IMR-90 (cell line): ENCODE measurements around the gene COMMD1. TPM values are rescaled to one million over a fixed set of nuclear protein-coding genes. Genes with fewer than 3 reads are reported as not detected.

Experiments used
- ATAC-seq: fragments of 200-7000 bp; cut with Tn5 transposase; 2 replicates; pipeline ENCODE4 v1.9.1; 2020; ENCODE audit warnings: low read depth, mild to moderate bottlenecking, moderate library complexity
- BruUV-seq: library from RNA; stranded (reverse); fragments of 400-500 nt; replicated peaks from 2 replicates; lab custom pipeline; 2021; lab: Mats Ljungman, UMichigan
- CTCF ChIA-PET: fragments of 300-600 bp; formaldehyde crosslinking; extraction: SDS; loops from one replicate; lab custom pipeline; 2021; ENCODE audit warnings: antibody characterized with exemption; lab: Yijun Ruan, JAX
- POLR2A ChIA-PET: fragments of 300-600 bp; sonication (Branson Sonifier 250); formaldehyde crosslinking; loops from one replicate; lab custom pipeline; 2022; ENCODE audit warnings: antibody characterized with exemption; ENCODE audit not compliant: unreplicated experiment; lab: Charles Lee
- DNase-seq: peaks from one replicate; pipeline ENCODE4 v3.0.0; 2013
- H2AFZ ChIP-seq: replicated peaks from 2 replicates; pipeline ENCODE3; 2013; ENCODE audit warnings: low read length, mild to moderate bottlenecking; ENCODE audit not compliant: poor library complexity
- H2AK5ac ChIP-seq: 2 replicates; pipeline ENCODE4 v1.6.1; 2013; ENCODE audit warnings: low read depth, low read length, inconsistent platforms
- H2AK9ac ChIP-seq: replicated peaks from 2 replicates; pipeline ENCODE3; 2013; ENCODE audit warnings: mild to moderate bottlenecking, low read depth, low read length, moderate library complexity; ENCODE audit not compliant: poor library complexity
- H2BK120ac ChIP-seq: 2 replicates; pipeline ENCODE4 v1.6.1; 2013; ENCODE audit warnings: low read depth, low read length, inconsistent platforms
- H2BK15ac ChIP-seq: 3 replicates; pipeline ENCODE4 v1.6.1; 2013; ENCODE audit warnings: low read depth, low read length, inconsistent platforms
- H2BK20ac ChIP-seq: 2 replicates; pipeline ENCODE4 v1.6.1; 2013; ENCODE audit warnings: low read depth, mild to moderate bottlenecking, inconsistent platforms, low read length, moderate library complexity
- H2BK5ac ChIP-seq: 2 replicates; pipeline ENCODE4 v1.6.1; 2013; ENCODE audit warnings: mild to moderate bottlenecking, low read depth, low read length, inconsistent platforms; ENCODE audit not compliant: poor library complexity, severe bottlenecking
- H3K14ac ChIP-seq: replicated peaks from 2 replicates; pipeline ENCODE4 v1.6.1; 2013; ENCODE audit warnings: low read depth, low read length, inconsistent platforms
- H3K18ac ChIP-seq: 2 replicates; pipeline ENCODE4 v1.6.1; 2013; ENCODE audit warnings: low read depth, low read length, control low read depth
- H3K23ac ChIP-seq: 2 replicates; pipeline ENCODE4 v1.6.1; 2013; ENCODE audit warnings: low read depth, low read length, inconsistent platforms
- H3K27ac ChIP-seq: 2 replicates; pipeline ENCODE4 v1.5.1; 2013; ENCODE audit warnings: mild to moderate bottlenecking, control low read depth, low read length; ENCODE audit not compliant: insufficient read depth
- H3K27me3 ChIP-seq: 2 replicates; pipeline ENCODE4 v1.6.1; 2013; ENCODE audit warnings: low read length; ENCODE audit not compliant: control insufficient read depth, insufficient read depth
- H3K36me3 ChIP-seq: 2 replicates; pipeline ENCODE4 v1.6.1; 2013; ENCODE audit warnings: low read length, mixed read lengths; ENCODE audit not compliant: control insufficient read depth, insufficient read depth
- H3K4ac ChIP-seq: 2 replicates; pipeline ENCODE4 v1.6.1; 2013; ENCODE audit warnings: low read depth, low read length, inconsistent platforms
- H3K4me1 ChIP-seq: 2 replicates; pipeline ENCODE4 v1.6.1; 2013; ENCODE audit warnings: low read length, mixed read lengths; ENCODE audit not compliant: control insufficient read depth, insufficient read depth
- H3K4me2 ChIP-seq: 2 replicates; pipeline ENCODE4 v1.6.1; 2013; ENCODE audit warnings: low read depth, mild to moderate bottlenecking, control low read depth, low read length, moderate library complexity
- H3K4me3 ChIP-seq: 2 replicates; pipeline ENCODE4 v1.5.1; 2013; ENCODE audit warnings: low read depth, mild to moderate bottlenecking, control low read depth, low read length, moderate library complexity; ENCODE audit not compliant: insufficient read depth
- H3K56ac ChIP-seq: 2 replicates; pipeline ENCODE4 v1.6.1; 2013; ENCODE audit warnings: low read length, inconsistent platforms; ENCODE audit not compliant: insufficient read depth; ENCODE audit errors: extremely low read depth
- H3K79me1 ChIP-seq, 2 experiments: 2 replicates each; pipeline ENCODE4 v1.6.1; 2013; ENCODE audit warnings: low read length in 2 of 2, inconsistent platforms in 1 of 2, low read depth in 1 of 2
- H3K9ac ChIP-seq: 2 replicates; pipeline ENCODE4 v1.6.1; 2013; ENCODE audit warnings: low read depth, low read length, control low read depth
- H3K9me1 ChIP-seq: 2 replicates; pipeline ENCODE4 v1.6.1; 2013; ENCODE audit warnings: low read length, inconsistent platforms; ENCODE audit not compliant: insufficient read depth
- H3K9me3 ChIP-seq: 2 replicates; pipeline ENCODE4 v1.6.1; 2013; ENCODE audit warnings: low read length; ENCODE audit not compliant: control insufficient read depth, insufficient read depth
- H4K20me1 ChIP-seq: 2 replicates; pipeline ENCODE4 v1.6.1; 2013; ENCODE audit warnings: low read length, inconsistent platforms; ENCODE audit not compliant: insufficient read depth
- H4K5ac ChIP-seq: 2 replicates; pipeline ENCODE4 v1.6.1; 2013; ENCODE audit warnings: mild to moderate bottlenecking, low read depth, low read length, control low read depth
- H4K8ac ChIP-seq, 2 experiments: 2 replicates each; pipeline ENCODE4 v1.6.1; 2013; ENCODE audit warnings: low read depth in 2 of 2, low read length in 2 of 2, control low read depth in 1 of 2, inconsistent platforms in 1 of 2
- H4K91ac ChIP-seq: 2 replicates; pipeline ENCODE4 v1.6.1; 2013; ENCODE audit warnings: low read depth, low read length, inconsistent platforms; ENCODE audit not compliant: insufficient read depth
- BHLHE40 ChIP-seq: fragments of 150-350 bp; IDR thresholded peaks from 2 replicates; pipeline ENCODE4 v1.6.1; 2016; ENCODE audit warnings: mild to moderate bottlenecking, low read depth, low read length
- CEBPB ChIP-seq: IDR thresholded peaks from 2 replicates; pipeline ENCODE4 v1.6.1; 2012; ENCODE audit warnings: low read depth, low read length, improper control_type of control experiment
- CHD1 ChIP-seq: IDR thresholded peaks from 2 replicates; pipeline ENCODE4 v1.6.1; 2012; ENCODE audit warnings: low read depth, low read length, improper control_type of control experiment
- ELK1 ChIP-seq: fragments of 150-350 bp; IDR thresholded peaks from 2 replicates; pipeline ENCODE4 v1.6.1; 2016; ENCODE audit warnings: low read depth, mild to moderate bottlenecking, low read length, moderate library complexity, borderline replicate concordance
- FOS ChIP-seq: fragments of 150-350 bp; IDR thresholded peaks from 2 replicates; pipeline ENCODE4 v1.6.1; 2016; ENCODE audit warnings: low read depth, low read length
- MAFK ChIP-seq: IDR thresholded peaks from 2 replicates; pipeline ENCODE4 v1.6.1; 2012; ENCODE audit warnings: low read depth, low read length, improper control_type of control experiment
- MAZ ChIP-seq: IDR thresholded peaks from 2 replicates; pipeline ENCODE4 v1.6.1; 2012; ENCODE audit warnings: low read depth, mild to moderate bottlenecking, low read length, improper control_type of control experiment, moderate library complexity, borderline replicate concordance
- MXI1 ChIP-seq: IDR thresholded peaks from 2 replicates; pipeline ENCODE4 v1.6.1; 2012; ENCODE audit warnings: low read depth, mild to moderate bottlenecking, low read length, moderate library complexity, borderline replicate concordance
- NFE2L2 ChIP-seq: fragments of 150-350 bp; IDR thresholded peaks from 2 replicates; pipeline ENCODE4 v1.6.1; 2016; ENCODE audit warnings: low read depth, mild to moderate bottlenecking, low read length
- POLR2A ChIP-seq: IDR thresholded peaks from 2 replicates; pipeline ENCODE4 v1.6.1; 2012; ENCODE audit warnings: mild to moderate bottlenecking, low read depth, low read length
- RAD21 ChIP-seq: IDR thresholded peaks from 2 replicates; pipeline ENCODE4 v1.6.1; 2012; ENCODE audit warnings: low read length, improper control_type of control experiment
- RCOR1 ChIP-seq: IDR thresholded peaks from 2 replicates; pipeline ENCODE4 v1.6.1; 2012; ENCODE audit warnings: mild to moderate bottlenecking, low read length, improper control_type of control experiment; ENCODE audit not compliant: insufficient replicate concordance
- RFX5 ChIP-seq: IDR thresholded peaks from 2 replicates; pipeline ENCODE4 v1.8.0; 2012; ENCODE audit warnings: low read depth, mild to moderate bottlenecking, low read length, moderate library complexity
- SMC3 ChIP-seq: fragments of 150-350 bp; IDR thresholded peaks from 2 replicates; pipeline ENCODE4 v1.6.1; 2016; ENCODE audit warnings: low read depth, mild to moderate bottlenecking, antibody characterized with exemption, low read length, moderate library complexity
- USF2 ChIP-seq: fragments of 150-350 bp; IDR thresholded peaks from 2 replicates; pipeline ENCODE4 v1.6.1; 2017; ENCODE audit warnings: mild to moderate bottlenecking, antibody characterized with exemption, low read length, low read depth
- WGBS, 2 experiments: methylation state at CpG; one replicate each; pipeline versions ENCODE4 v1.1.5 to v1.1.7; 2013; ENCODE audit warnings: missing lambda C conversion rate in 2 of 2; ENCODE audit not compliant: insufficient read length in 1 of 2; ENCODE audit errors: extremely low coverage in 2 of 2; 5-methylcytosine and 5-hydroxymethylcytosine counted together
- dilution Hi-C: fragments of 300-500 bp; cut with HindIII; formaldehyde crosslinking; loops from one replicate; pipeline ENCODE4 v1.14.3; 2018; ENCODE audit warnings: low sequenced_read_pairs; ENCODE audit not compliant: unreplicated experiment
- in situ Hi-C: fragments of 300-500 bp; cut with MboI; formaldehyde crosslinking; loops from 3 replicates; pipeline ENCODE4 v1.14.3; 2019; ENCODE audit warnings: low sequenced_read_pairs, inconsistent platforms, mixed read lengths
- intact Hi-C: fragments of 100-400 bp; cut with micrococcal nuclease; formaldehyde crosslinking; loops from 2 replicates; pipeline ENCODE4 v1.10.0; 2022
- polyA plus RNA-seq, 3 experiments: library from polyadenylated mRNA; depleted of rRNA; stranded (reverse); fragments of >200 nt; gene quantifications; 2 replicates each; pipeline ENCODE4 v1.2.3, GENCODE V29; 2012; ENCODE audit warnings: low replicate concordance in 1 of 3
- total RNA-seq: library from RNA; depleted of rRNA; stranded (reverse); fragments of >200 nt; gene quantifications from 2 replicates; pipeline ENCODE4 v1.2.3, GENCODE V29; 2012
- TF ChIP-seq, protein P1 (sequence below): conservative IDR thresholded peaks from 2 replicates; pipeline ENCODE4 v1.5.1; 2012; ENCODE audit warnings: mild to moderate bottlenecking, low read depth, low read length, improper control_type of control experiment

Gene COMMD1
- total and polyA plus RNA-seq, 2 of the 4 experiments (the other 2 are of a cell fraction), result 42.8 to 60.4 TPM

DNA sequence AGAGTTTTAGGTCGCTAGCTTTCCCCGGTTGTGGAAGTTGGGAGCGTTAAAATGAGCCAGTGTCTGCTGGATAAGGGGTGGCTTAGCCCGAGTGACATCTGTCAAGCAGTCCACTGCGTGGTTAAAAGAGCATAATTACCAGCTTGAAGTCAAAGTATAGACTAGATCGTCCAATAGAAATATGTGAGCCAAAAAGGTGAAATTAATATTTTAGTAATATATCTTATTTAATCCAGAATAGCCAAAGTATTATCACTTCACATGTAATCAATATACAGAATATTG is 654 bp downstream of the COMMD1 start:
- CTCF ChIA-PET, result no interaction called here
- in situ Hi-C loops, result no loop called here

More for the DNA sequence above, 654 bp downstream of the COMMD1 start:
- Histone ChIP-seq H2BK120ac (no peak overlapping the region), H2AK5ac (no peak overlapping the region), H2AK9ac (peak overlapping the region; percentile 74), H3K4me3 (peak overlapping the region; percentile 90), H4K91ac (no peak overlapping the region), H3K4me2 (peak overlapping the region; percentile 95), H2BK15ac (no peak overlapping the region), H3K4ac (peak overlapping the region; percentile 88; the same call in 1 of the 2 replicates), H3K18ac (no peak overlapping the region), H2BK5ac (no peak overlapping the region), H2BK20ac (no peak overlapping the region), H3K56ac (peak overlapping the region; percentile 92; the same call in 1 of the 2 replicates), H3K23ac (peak overlapping the region; percentile 87; the same call in 1 of the 2 replicates), H3K9me1 (no peaks in the 10 kb centered on the region), H3K9ac (peak overlapping the region; percentile 89), H3K79me1 (peaks cover 14 to 30% of the 10 kb centered on the region in 2 experiments), H4K20me1 (no peaks in the 10 kb centered on the region), H3K36me3 (no peaks in the 10 kb centered on the region), H3K9me3 (no peaks in the 10 kb centered on the region), H3K4me1 (no peaks in the 10 kb centered on the region), H3K27me3 (no peaks in the 10 kb centered on the region), H4K5ac (no peak overlapping the region; the same call in 1 of the 2 replicates), H3K14ac (peak overlapping the region; percentile 92; the same call in 1 of the 2 replicates), H4K8ac (peak overlapping the region; percentile 82 to 95; a peak in 2 of 4 replicates), H3K27ac (no peak overlapping the region), H2AFZ (peak overlapping the region; percentile 100)
- no peak; the same call in 1 of the 2 replicates for ATAC-seq
- intact Hi-C loops (no loop called here), dilution Hi-C loops (no loop called here)
- no peak for DNase-seq
- TF ChIP-seq SMC3, result no peak
- no peak for TF ChIP-seq CEBPB
- no peak for TF ChIP-seq RAD21
- TF ChIP-seq FOS, result no peak
- no peak for TF ChIP-seq RCOR1
- no peak for TF ChIP-seq MXI1
- no peak for TF ChIP-seq BHLHE40
- TF ChIP-seq MAZ, result no peak
- TF ChIP-seq, protein P1, sequence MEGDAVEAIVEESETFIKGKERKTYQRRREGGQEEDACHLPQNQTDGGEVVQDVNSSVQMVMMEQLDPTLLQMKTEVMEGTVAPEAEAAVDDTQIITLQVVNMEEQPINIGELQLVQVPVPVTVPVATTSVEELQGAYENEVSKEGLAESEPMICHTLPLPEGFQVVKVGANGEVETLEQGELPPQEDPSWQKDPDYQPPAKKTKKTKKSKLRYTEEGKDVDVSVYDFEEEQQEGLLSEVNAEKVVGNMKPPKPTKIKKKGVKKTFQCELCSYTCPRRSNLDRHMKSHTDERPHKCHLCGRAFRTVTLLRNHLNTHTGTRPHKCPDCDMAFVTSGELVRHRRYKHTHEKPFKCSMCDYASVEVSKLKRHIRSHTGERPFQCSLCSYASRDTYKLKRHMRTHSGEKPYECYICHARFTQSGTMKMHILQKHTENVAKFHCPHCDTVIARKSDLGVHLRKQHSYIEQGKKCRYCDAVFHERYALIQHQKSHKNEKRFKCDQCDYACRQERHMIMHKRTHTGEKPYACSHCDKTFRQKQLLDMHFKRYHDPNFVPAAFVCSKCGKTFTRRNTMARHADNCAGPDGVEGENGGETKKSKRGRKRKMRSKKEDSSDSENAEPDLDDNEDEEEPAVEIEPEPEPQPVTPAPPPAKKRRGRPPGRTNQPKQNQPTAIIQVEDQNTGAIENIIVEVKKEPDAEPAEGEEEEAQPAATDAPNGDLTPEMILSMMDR, result no peak
- TF ChIP-seq RFX5, result no peak
- TF ChIP-seq POLR2A, result no peak
- TF ChIP-seq ELK1, result no peak
- TF ChIP-seq USF2, result no peak
- TF ChIP-seq NFE2L2, result no peak
- TF ChIP-seq MAFK, result no peak
- no peak for TF ChIP-seq CHD1
- WGBS, 2 experiments, result no CpG with 5 or more reads among the region's 6 CpGs
- POLR2A ChIA-PET, result no interaction called here
- BruUV-seq, result no TSS peak
